PC-3 (cell line): ENCODE measurements around the gene BACE2. TPM values are rescaled to one million over a fixed set of nuclear protein-coding genes. Genes with fewer than 3 reads are reported as not detected.

ENCODE experiments used
- ATAC-seq: fragments of 200-7000 bp; cut with Tn5 transposase; 2 replicates; pipeline ENCODE4 v1.9.1; 2020; ENCODE audit warnings: mild to moderate bottlenecking, moderate library complexity
- BruUV-seq: library from RNA; stranded (reverse); fragments of 400-500 nt; replicated peaks from 2 replicates; lab custom pipeline; 2021; lab: Mats Ljungman, UMichigan
- CTCF ChIA-PET: fragments of 300-600 bp; sonication (Branson Sonifier 250); formaldehyde crosslinking; loops from one replicate; lab custom pipeline; 2022; ENCODE audit warnings: antibody characterized with exemption; lab: Charles Lee
- POLR2A ChIA-PET: fragments of 300-600 bp; sonication (Branson Sonifier 250); formaldehyde crosslinking; loops from one replicate; lab custom pipeline; 2022; ENCODE audit warnings: antibody characterized with exemption; ENCODE audit not compliant: unreplicated experiment; lab: Charles Lee
- DNase-seq: peaks from one replicate; pipeline ENCODE4 v3.0.0-alpha.2; 2015
- H2AFZ ChIP-seq: fragments of 300-600 bp; sonication (generic); 2 replicates; pipeline ENCODE4 v1.6.0; 2016; ENCODE audit warnings: antibody characterized with exemption, low read length
- H3F3A ChIP-seq: fragments of 300-600 bp; sonication (generic); one replicate; pipeline ENCODE4 v1.6.0; 2017; ENCODE audit warnings: antibody characterized with exemption, low read length, control low read depth, mild to moderate bottlenecking; ENCODE audit not compliant: unreplicated experiment
- H3K27ac ChIP-seq: fragments of 300-600 bp; sonication (generic); 2 replicates; pipeline ENCODE4 v1.5.1; 2016; ENCODE audit warnings: mild to moderate bottlenecking, low read length
- H3K27me3 ChIP-seq: fragments of 300-600 bp; sonication (generic); 2 replicates; pipeline ENCODE4 v1.6.1; 2016; ENCODE audit warnings: low read length, mixed read lengths
- H3K36me3 ChIP-seq: fragments of 300-600 bp; sonication (generic); 2 replicates; pipeline ENCODE4 v1.6.1; 2016; ENCODE audit warnings: low read depth, mixed run types, low read length, mixed read lengths
- H3K4me1 ChIP-seq: fragments of 300-600 bp; sonication (generic); 2 replicates; pipeline ENCODE4 v1.5.1; 2016; ENCODE audit warnings: low read length; ENCODE audit not compliant: insufficient read depth
- H3K4me2 ChIP-seq: fragments of 300-600 bp; sonication (generic); 2 replicates; pipeline ENCODE4 v1.6.0; 2016; ENCODE audit warnings: low read length
- H3K4me3 ChIP-seq: fragments of 300-600 bp; sonication (generic); 2 replicates; pipeline ENCODE4 v1.5.1; 2016; ENCODE audit warnings: mild to moderate bottlenecking, low read length, mixed read lengths
- H3K79me2 ChIP-seq: fragments of 300-600 bp; sonication (generic); 2 replicates; pipeline ENCODE4 v1.6.1; 2017; ENCODE audit warnings: low read length, mixed read lengths
- H3K9ac ChIP-seq: fragments of 300-600 bp; sonication (generic); 2 replicates; pipeline ENCODE4 v1.6.0; 2016; ENCODE audit warnings: mild to moderate bottlenecking, low read length
- H3K9me2 ChIP-seq: fragments of 300-600 bp; sonication (generic); replicated peaks from 2 replicates; pipeline ENCODE4 v1.6.1; 2016; ENCODE audit warnings: mixed run types, low read length, mixed read lengths
- H3K9me3 ChIP-seq: fragments of 300-600 bp; sonication (generic); 2 replicates; pipeline ENCODE4 v1.6.1; 2016; ENCODE audit warnings: low read length, mixed read lengths
- H4K20me1 ChIP-seq: fragments of 300-600 bp; sonication (generic); 2 replicates; pipeline ENCODE4 v1.6.1; 2016; ENCODE audit warnings: low read length, mixed read lengths
- EZH2 ChIP-seq: fragments of 300-600 bp; sonication (generic); IDR thresholded peaks from one replicate; pipeline ENCODE4 v1.6.1; 2017; ENCODE audit warnings: antibody characterized with exemption, mild to moderate bottlenecking, low read length; ENCODE audit not compliant: unreplicated experiment
- EZH2phosphoT487 ChIP-seq: fragments of 300-600 bp; sonication (generic); IDR thresholded peaks from 2 replicates; pipeline ENCODE4 v1.6.1; 2018; ENCODE audit warnings: mild to moderate bottlenecking, antibody characterized with exemption, low read length, borderline replicate concordance
- intact Hi-C: fragments of 100-400 bp; cut with micrococcal nuclease; formaldehyde crosslinking; loops from 2 replicates; pipeline ENCODE4 v1.9.0; 2023
- total RNA-seq: library from RNA; depleted of rRNA; stranded (reverse); fragments of >200 nt; gene quantifications from 2 replicates; pipeline ENCODE4 v1.2.3, GENCODE V29; 2014
- TF ChIP-seq, protein P1 (sequence below): fragments of 300-600 bp; sonication (generic); conservative IDR thresholded peaks from 2 replicates; pipeline ENCODE4 v1.5.1; 2017; ENCODE audit warnings: antibody characterized with exemption, low read depth, mild to moderate bottlenecking, low read length

The BACE2 gene
- total RNA-seq, 1 experiment from 2014 or later: 89.2 TPM

DNA sequence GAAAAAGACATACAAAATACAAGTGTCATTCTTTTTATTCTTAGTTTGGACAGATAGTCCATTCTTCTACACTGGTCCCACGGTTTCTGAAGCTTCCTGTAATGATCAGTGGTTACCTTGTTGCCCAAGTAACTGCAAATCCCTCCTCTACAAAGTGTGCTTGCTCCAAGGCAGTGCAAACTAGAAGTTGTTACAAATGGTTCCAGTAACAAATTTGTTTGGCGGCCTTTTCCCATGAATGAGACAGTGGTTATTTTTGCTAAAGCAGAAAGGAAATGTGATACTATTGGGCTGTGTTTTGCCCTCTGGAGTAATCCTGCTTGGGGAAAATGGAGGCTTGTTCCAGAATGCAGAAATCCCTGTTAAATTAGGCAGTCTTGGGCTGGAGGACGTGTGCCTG, 8.9 kb downstream of the BACE2 start:
- no peak overlapping the region for H3K4me3 ChIP-seq
- H3K27me3 ChIP-seq: no peaks in the 10 kb centered on the region
- no peak for ATAC-seq
- no peaks in the 10 kb centered on the region for H3K9me3 ChIP-seq
- no peaks in the 10 kb centered on the region for H3K9me2 ChIP-seq
- H3K79me2 ChIP-seq: peaks cover 87% of the 10 kb centered on the region
- no peak overlapping the region for H3K4me2 ChIP-seq
- 0 out of 2 replicates have a peak, but pooled peaks cover 1% of the 10 kb centered on the region for H3K4me1 ChIP-seq
- no peak for DNase-seq
- POLR2A ChIA-PET: no interaction called here
- intact Hi-C loops: no loop called here
- H3K27ac ChIP-seq: no peak overlapping the region
- BruUV-seq: no TSS peak
- H3K9ac ChIP-seq: no peak overlapping the region
- CTCF ChIA-PET: no interaction called here
- no peaks in the 10 kb centered on the region for H3F3A ChIP-seq
- no peak overlapping the region for H2AFZ ChIP-seq
- TF ChIP-seq, protein P1, sequence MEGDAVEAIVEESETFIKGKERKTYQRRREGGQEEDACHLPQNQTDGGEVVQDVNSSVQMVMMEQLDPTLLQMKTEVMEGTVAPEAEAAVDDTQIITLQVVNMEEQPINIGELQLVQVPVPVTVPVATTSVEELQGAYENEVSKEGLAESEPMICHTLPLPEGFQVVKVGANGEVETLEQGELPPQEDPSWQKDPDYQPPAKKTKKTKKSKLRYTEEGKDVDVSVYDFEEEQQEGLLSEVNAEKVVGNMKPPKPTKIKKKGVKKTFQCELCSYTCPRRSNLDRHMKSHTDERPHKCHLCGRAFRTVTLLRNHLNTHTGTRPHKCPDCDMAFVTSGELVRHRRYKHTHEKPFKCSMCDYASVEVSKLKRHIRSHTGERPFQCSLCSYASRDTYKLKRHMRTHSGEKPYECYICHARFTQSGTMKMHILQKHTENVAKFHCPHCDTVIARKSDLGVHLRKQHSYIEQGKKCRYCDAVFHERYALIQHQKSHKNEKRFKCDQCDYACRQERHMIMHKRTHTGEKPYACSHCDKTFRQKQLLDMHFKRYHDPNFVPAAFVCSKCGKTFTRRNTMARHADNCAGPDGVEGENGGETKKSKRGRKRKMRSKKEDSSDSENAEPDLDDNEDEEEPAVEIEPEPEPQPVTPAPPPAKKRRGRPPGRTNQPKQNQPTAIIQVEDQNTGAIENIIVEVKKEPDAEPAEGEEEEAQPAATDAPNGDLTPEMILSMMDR: no peak
- TF ChIP-seq EZH2 (no peak), EZH2phosphoT487 (no peak)
- H3K36me3 ChIP-seq: no peaks in the 10 kb centered on the region
- no peaks in the 10 kb centered on the region for H4K20me1 ChIP-seq

DNA sequence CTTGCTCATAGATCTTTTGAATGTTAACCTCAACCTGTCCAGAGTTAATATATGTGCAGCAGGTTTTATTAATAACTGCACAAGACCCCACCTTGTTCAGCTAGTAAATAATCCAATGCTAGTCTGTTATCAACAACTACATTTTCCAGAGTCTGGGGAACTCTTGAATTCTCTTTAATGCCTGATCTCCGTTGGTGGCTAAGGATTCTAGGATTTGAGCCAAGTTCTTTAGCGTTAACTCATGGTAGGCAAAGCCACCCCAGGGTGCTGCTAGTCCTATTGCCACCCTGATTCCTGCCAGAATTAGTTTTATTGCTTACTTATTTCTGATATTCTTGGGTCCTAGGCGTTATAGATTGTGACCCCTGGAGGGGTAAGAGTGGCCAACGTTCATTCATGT, 12.8 kb downstream of the BACE2 start:
- no peak overlapping the region for H3K9ac ChIP-seq
- H3K36me3 ChIP-seq: 0 out of 2 replicates have a peak, but pooled peaks cover 6% of the 10 kb centered on the region
- TF ChIP-seq EZH2phosphoT487: no peak
- TF ChIP-seq, protein P1: no peak
- TF ChIP-seq EZH2: no peak
- intact Hi-C loops: no loop called here
- CTCF ChIA-PET: no interaction called here
- H3K27ac ChIP-seq: no peak overlapping the region
- no peak overlapping the region for H3K4me3 ChIP-seq
- H3K9me2 ChIP-seq: no peaks in the 10 kb centered on the region
- POLR2A ChIA-PET: no interaction called here
- no peaks in the 10 kb centered on the region for H3K27me3 ChIP-seq
- no peak for DNase-seq
- H3F3A ChIP-seq: no peaks in the 10 kb centered on the region
- no peak overlapping the region for H3K4me2 ChIP-seq
- H3K79me2 ChIP-seq: peaks cover 75% of the 10 kb centered on the region
- no peak overlapping the region for H2AFZ ChIP-seq
- no peaks in the 10 kb centered on the region for H4K20me1 ChIP-seq
- no peaks in the 10 kb centered on the region for H3K4me1 ChIP-seq
- no peaks in the 10 kb centered on the region for H3K9me3 ChIP-seq
- no TSS peak for BruUV-seq
- no peak for ATAC-seq

DNA sequence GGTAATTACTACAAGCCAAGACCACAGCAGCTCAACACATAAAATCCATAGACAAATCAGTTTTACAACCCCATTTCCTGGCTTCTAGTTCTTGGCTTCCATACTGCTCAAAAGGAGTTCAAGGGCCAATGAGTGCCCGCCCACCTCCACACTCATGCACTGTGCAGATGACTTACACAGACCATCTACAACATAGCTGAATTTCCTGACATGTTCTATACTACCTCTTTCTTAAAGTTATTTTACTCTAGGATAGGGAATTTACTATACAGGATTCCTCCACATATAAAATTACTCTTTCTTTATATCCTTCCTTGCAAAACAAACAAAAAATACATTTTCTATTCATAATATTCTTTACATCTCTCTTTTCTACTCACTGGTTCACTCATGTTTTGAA, 14.6 kb downstream of the BACE2 start:
- Histone ChIP-seq H3K9me2 (no peaks in the 10 kb centered on the region), H3K27me3 (no peaks in the 10 kb centered on the region), H3K4me2 (no peak overlapping the region), H3K79me2 (peaks cover 67% of the 10 kb centered on the region), H3F3A (no peaks in the 10 kb centered on the region), H3K9ac (no peak overlapping the region), H4K20me1 (no peaks in the 10 kb centered on the region), H3K36me3 (0 out of 2 replicates have a peak, but pooled peaks cover 6% of the 10 kb centered on the region), H3K27ac (no peak overlapping the region), H2AFZ (no peak overlapping the region), H3K9me3 (no peaks in the 10 kb centered on the region), H3K4me3 (no peak overlapping the region), H3K4me1 (no peaks in the 10 kb centered on the region)
- CTCF ChIA-PET: no interaction called here
- DNase-seq (no peak), ATAC-seq (no peak)
- POLR2A ChIA-PET: no interaction called here
- intact Hi-C loops: no loop called here
- TF ChIP-seq EZH2 (no peak), EZH2phosphoT487 (no peak)
- TF ChIP-seq, protein P1: no peak
- BruUV-seq: no TSS peak
